H1 (cell line): ENCODE results near the gene NHSL2. TPM values are rescaled to one million over a fixed set of nuclear protein-coding genes. Genes with fewer than 3 reads are reported as not detected.

Experiments used
- CTCF ChIA-PET: fragments of 300-600 bp; sonication (Branson Sonifier 250); formaldehyde crosslinking; loops from one replicate; lab custom pipeline; 2021; ENCODE audit not compliant: partially characterized antibody; lab: Charles Lee
- POLR2A ChIA-PET: fragments of 300-600 bp; sonication (Branson Sonifier 250); formaldehyde crosslinking; loops from one replicate; lab custom pipeline; 2021; ENCODE audit warnings: inconsistent platforms; ENCODE audit not compliant: partially characterized antibody; lab: Charles Lee
- DNase-seq, 2 experiments: peaks; one replicate each; pipeline versions ENCODE4 v3.0.0 to v3.0.0-alpha.2; 2010 to 2022; ENCODE audit warnings: low spot score in 2 of 2, low read depth in 1 of 2, mixed read lengths in 1 of 2
- FAIRE-seq: peaks from 2 replicates; lab custom pipeline; 2011; peaks lifted over from hg19 to GRCh38; lab: Jason Lieb, UNC
- H2AFZ ChIP-seq: 2 replicates; pipeline ENCODE4 v1.8.1; 2012; ENCODE audit warnings: low read length, inconsistent platforms
- H2AK5ac ChIP-seq: 2 replicates; pipeline ENCODE4 v1.6.1; 2013; ENCODE audit warnings: low read depth, low read length
- H2BK120ac ChIP-seq: replicated peaks from 2 replicates; pipeline ENCODE3; 2013; ENCODE audit warnings: low read depth, low read length, inconsistent platforms
- H2BK12ac ChIP-seq: 2 replicates; pipeline ENCODE4 v1.6.1; 2013; ENCODE audit warnings: low read depth, low read length
- H2BK15ac ChIP-seq: 2 replicates; pipeline ENCODE4 v1.6.1; 2013; ENCODE audit warnings: low read length
- H2BK20ac ChIP-seq: 2 replicates; pipeline ENCODE4 v1.6.1; 2013; ENCODE audit warnings: low read length
- H2BK5ac ChIP-seq: 2 replicates; pipeline ENCODE4 v1.6.1; 2013; ENCODE audit warnings: low read depth, low read length
- H3K14ac ChIP-seq: 2 replicates; pipeline ENCODE4 v1.6.1; 2013; ENCODE audit warnings: inconsistent platforms; ENCODE audit not compliant: insufficient read length
- H3K18ac ChIP-seq: 2 replicates; pipeline ENCODE4 v1.6.1; 2013; ENCODE audit warnings: low read length; ENCODE audit errors: extremely low read depth
- H3K23ac ChIP-seq: 2 replicates; pipeline ENCODE4 v1.6.1; 2013; ENCODE audit warnings: inconsistent platforms; ENCODE audit not compliant: insufficient read length
- H3K23me2 ChIP-seq: 2 replicates; pipeline ENCODE4 v1.6.1; 2013; ENCODE audit warnings: low read depth, low read length
- H3K27ac ChIP-seq: 2 replicates; pipeline ENCODE4 v1.6.1; 2011; ENCODE audit warnings: low read depth, low read length, inconsistent platforms
- H3K27me3 ChIP-seq, 4 experiments: replicated peaks in 1 of 4; 1 replicate in 1 of 4; 2 replicates in 3 of 4; pipeline versions ENCODE4 v1.6.1 to v1.8.1; 2011 to 2013; ENCODE audit warnings: low read length in 3 of 4, mild to moderate bottlenecking in 3 of 4, inconsistent platforms in 2 of 4, mixed read lengths in 2 of 4, moderate library complexity in 1 of 4; ENCODE audit not compliant: control insufficient read depth in 3 of 4, insufficient read depth in 3 of 4; ENCODE audit errors: extremely low read depth in 1 of 4
- H3K36me3 ChIP-seq, 4 experiments: 2 replicates each; pipeline versions ENCODE4 v1.6.1 to v1.8.1; 2011 to 2013; ENCODE audit warnings: mild to moderate bottlenecking in 4 of 4, low read length in 3 of 4, moderate library complexity in 2 of 4, control low read depth in 1 of 4, inconsistent platforms in 1 of 4; ENCODE audit not compliant: insufficient read depth in 4 of 4, control insufficient read depth in 2 of 4
- H3K4ac ChIP-seq: replicated peaks from 2 replicates; pipeline ENCODE3; 2013; ENCODE audit warnings: low read length, low read depth, mixed read lengths, inconsistent platforms; ENCODE audit not compliant: insufficient read length
- H3K4me1 ChIP-seq, 4 experiments: replicated peaks in 1 of 4; 1 replicate in 1 of 4; 2 replicates in 3 of 4; pipeline versions ENCODE4 v1.6.1 to v1.8.1; 2011 to 2013; ENCODE audit warnings: low read length in 3 of 4, inconsistent platforms in 2 of 4, mixed read lengths in 1 of 4; ENCODE audit not compliant: insufficient read depth in 4 of 4, control insufficient read depth in 3 of 4
- H3K4me2 ChIP-seq, 2 experiments: 2 replicates each; pipeline versions ENCODE4 v1.6.1 to v1.8.1; 2011 to 2013; ENCODE audit warnings: low read depth in 2 of 2, low read length in 2 of 2, control low read depth in 1 of 2, inconsistent platforms in 1 of 2, mild to moderate bottlenecking in 1 of 2; ENCODE audit not compliant: insufficient read depth in 1 of 2
- H3K4me3 ChIP-seq, 4 experiments: fragments of 200-600, 300-600 bp in 1 of 4; sonication (generic), shearing (Covaris generic), sonication (Bioruptor Twin) in 1 of 4; 2 replicates each; pipeline versions ENCODE4 v1.5.1 to v1.8.1; 2011 to 2016; ENCODE audit warnings: low read length in 4 of 4, low read depth in 3 of 4, control low read depth in 2 of 4, inconsistent platforms in 2 of 4, mild to moderate bottlenecking in 2 of 4, mixed read lengths in 1 of 4, moderate library complexity in 1 of 4; ENCODE audit not compliant: insufficient read depth in 2 of 4; ENCODE audit errors: extremely low read depth in 1 of 4
- H3K56ac ChIP-seq: replicated peaks from 2 replicates; pipeline ENCODE3; 2013; ENCODE audit warnings: low read depth, mild to moderate bottlenecking, mixed read lengths, low read length, inconsistent platforms; ENCODE audit not compliant: insufficient read length
- H3K79me1 ChIP-seq: 2 replicates; pipeline ENCODE4 v1.6.1; 2013; ENCODE audit warnings: low read depth, low read length, control low read depth
- H3K79me2 ChIP-seq, 2 experiments: 2 replicates each; pipeline versions ENCODE4 v1.6.1 to v1.8.1; 2012 to 2013; ENCODE audit warnings: low read length in 2 of 2, mild to moderate bottlenecking in 2 of 2, inconsistent platforms in 1 of 2; ENCODE audit not compliant: insufficient read depth in 2 of 2, control insufficient read depth in 1 of 2
- H3K9ac ChIP-seq, 4 experiments: replicated peaks in 1 of 4; 1 replicate in 1 of 4; 2 replicates in 3 of 4; pipeline versions ENCODE4 v1.6.1 to v1.8.1; 2011 to 2013; ENCODE audit warnings: low read depth in 3 of 4, low read length in 3 of 4, control low read depth in 2 of 4, mild to moderate bottlenecking in 2 of 4, moderate library complexity in 2 of 4, inconsistent platforms in 1 of 4; ENCODE audit errors: extremely low read depth in 1 of 4
- H3K9me3 ChIP-seq, 2 experiments: 2 replicates each; pipeline versions ENCODE4 v1.6.1 to v1.8.1; 2012 to 2013; ENCODE audit warnings: mild to moderate bottlenecking in 2 of 2, moderate library complexity in 2 of 2, control low read depth in 1 of 2, inconsistent platforms in 1 of 2, low read depth in 1 of 2, low read length in 1 of 2, mixed read lengths in 1 of 2; ENCODE audit not compliant: insufficient read depth in 2 of 2
- H4K20me1 ChIP-seq, 2 experiments: replicated peaks in 1 of 2; 2 replicates each; pipeline versions ENCODE3 to v1.8.1; 2011 to 2013; ENCODE audit warnings: inconsistent platforms in 2 of 2, low read length in 2 of 2, mild to moderate bottlenecking in 1 of 2; ENCODE audit not compliant: insufficient read depth in 2 of 2, control insufficient read depth in 1 of 2
- H4K5ac ChIP-seq: 2 replicates; pipeline ENCODE4 v1.6.1; 2013; ENCODE audit warnings: low read length, low read depth, mixed read lengths, inconsistent platforms; ENCODE audit not compliant: insufficient read length
- H4K8ac ChIP-seq: 2 replicates; pipeline ENCODE4 v1.8.0; 2013; ENCODE audit warnings: mild to moderate bottlenecking, moderate library complexity, low read length, inconsistent platforms; ENCODE audit not compliant: insufficient read depth; ENCODE audit errors: extremely low read depth
- H4K91ac ChIP-seq: replicated peaks from 2 replicates; pipeline ENCODE3; 2013; ENCODE audit warnings: low read length, mixed read lengths, inconsistent platforms; ENCODE audit not compliant: insufficient read length
- ATF2 ChIP-seq: IDR thresholded peaks from 2 replicates; pipeline ENCODE4 v1.6.1; 2012; ENCODE audit warnings: low read length, inconsistent platforms
- NANOG ChIP-seq: IDR thresholded peaks from 2 replicates; pipeline ENCODE4 v1.6.1; 2011; ENCODE audit warnings: low read length, low read depth, mild to moderate bottlenecking, inconsistent platforms; ENCODE audit not compliant: insufficient read depth, poor library complexity, severe bottlenecking
- POU5F1 ChIP-seq: IDR thresholded peaks from 2 replicates; pipeline ENCODE4 v1.6.1; 2011; ENCODE audit warnings: low read depth, mild to moderate bottlenecking, low read length, moderate library complexity
- RXRA ChIP-seq: IDR thresholded peaks from 2 replicates; pipeline ENCODE4 v1.6.1; 2011; ENCODE audit warnings: low read depth, mild to moderate bottlenecking, low read length, moderate library complexity; ENCODE audit not compliant: insufficient read depth
- WGBS, 2 experiments: shearing (Covaris generic) in 1 of 2; methylation state at CpG; one replicate each; pipeline versions ENCODE4 v1.1.6 to v1.1.7; 2013 to 2015; ENCODE audit warnings: low lambda C conversion rate in 2 of 2, mixed read lengths in 2 of 2, inconsistent platforms in 1 of 2, low coverage in 1 of 2, missing lambda C conversion rate in 1 of 2; ENCODE audit not compliant: insufficient replicate concordance in 2 of 2, insufficient coverage in 1 of 2, insufficient read length in 1 of 2; ENCODE audit errors: extremely low coverage in 1 of 2, missing lambda C conversion rate in 1 of 2; 5-methylcytosine and 5-hydroxymethylcytosine counted together
- polyA plus RNA-seq, 7 experiments: library from polyadenylated mRNA; depleted of rRNA in 3 of 7; stranded (reverse) in 5 of 7; unstranded in 2 of 7; fragments of >200 nt in 5 of 7; fragments of 200-250 nt in 2 of 7; gene quantifications; 1 replicate in 5 of 7; 2 replicates in 1 of 7; 4 replicates in 1 of 7; pipeline versions ENCODE4 v1.2.1 to v1.2.3, GENCODE V29; 2011 to 2013; ENCODE audit warnings: missing spikeins in 2 of 7, mixed read lengths in 2 of 7
- total RNA-seq: library from RNA; stranded (reverse); fragmentation: NEBNext Ultra II Directional; extraction: Animal tissue kit (Norgen Biotek cat#: 25700); gene quantifications from 2 replicates; pipeline ENCODE4 v1.2.1, GENCODE V29; 2021

Gene NHSL2
- total and polyA plus RNA-seq, 2 of the 8 experiments (the other 6 are each of a cell fraction or from before 2014, with no cell fraction given), result 3.7 to 7.2 TPM

GRCh38 chrX:71995122-71995521 is 84.5 kb downstream of the NHSL2 start:
- Histone ChIP-seq H3K4ac (no peak overlapping the region), H3K14ac (no peak overlapping the region), H4K20me1 (peaks cover 3 to 13% of the 10 kb centered on the region in 2 experiments), H3K36me3 (no peaks in the 10 kb centered on the region), H3K56ac (no peak overlapping the region), H3K4me2 (no peak overlapping the region), H3K79me2 (peaks cover 0 to 10% of the 10 kb centered on the region in 2 experiments; a peak in 1 of 4 replicates), H4K5ac (no peak overlapping the region), H3K27me3 (no peaks in the 10 kb centered on the region), H3K27ac (no peak overlapping the region), H3K23me2 (no peaks in the 10 kb centered on the region), H3K4me1 (peaks cover 4 to 16% (median 13%) of the 10 kb centered on the region in 4 experiments; a peak in 6 of 7 replicates), H2BK12ac (no peak overlapping the region), H3K9ac (no peak overlapping the region), H2BK120ac (no peak overlapping the region), H3K23ac (no peak overlapping the region), H2AK5ac (no peak overlapping the region), H3K18ac (no peak overlapping the region), H4K8ac (no peak overlapping the region), H3K79me1 (no peaks in the 10 kb centered on the region; the same call in 1 of the 2 replicates), H4K91ac (no peak overlapping the region), H2BK15ac (no peak overlapping the region), H3K4me3 (no peak overlapping the region), H2AFZ (no peak overlapping the region), H3K9me3 (no peaks in the 10 kb centered on the region), H2BK5ac (no peak overlapping the region), H2BK20ac (0 out of 2 replicates have a peak overlapping the region, but pooled peaks have one; percentile 48)
- ChIA-PET CTCF (no interaction called here), POLR2A (interaction anchor here (0.7 kb wide), 1 partner anchor 190 kb away, joined by 3 read pairs; no protein-coding TSS in a partner anchor)
- DNase-seq, result no peak
- no peak for FAIRE-seq
- TF ChIP-seq RXRA (no peak), NANOG (no peak), POU5F1 (no peak), ATF2 (no peak)
- 73% methylated on average over 2 of the region's 2 CpGs; no CpG with 5 or more reads in 1 of the 2 experiments for WGBS, 2 experiments
